H1 (cell line): Measurements from ENCODE around the gene VPS54. TPM values are rescaled to one million over a fixed set of nuclear protein-coding genes. Genes with fewer than 3 reads are reported as not detected.

Source experiments
- CEBPB ChIP-seq: IDR thresholded peaks from 2 replicates; pipeline ENCODE4 v1.6.1; 2012; ENCODE audit warnings: low read depth, low read length
- CHD1 ChIP-seq: IDR thresholded peaks from 2 replicates; pipeline ENCODE4 v1.6.1; 2012; ENCODE audit warnings: low read depth, low read length, improper control_type of control experiment
- CHD2 ChIP-seq: IDR thresholded peaks from 2 replicates; pipeline ENCODE4 v1.6.1; 2012; ENCODE audit warnings: low read length, improper control_type of control experiment
- CREB1 ChIP-seq: IDR thresholded peaks from 2 replicates; pipeline ENCODE4 v1.6.1; 2012; ENCODE audit warnings: inconsistent platforms
- EZH2 ChIP-seq: fragments of 200-600 bp; sonication (generic); IDR thresholded peaks from 2 replicates; pipeline ENCODE4 v1.7.1; 2012; ENCODE audit warnings: low read depth, mild to moderate bottlenecking, moderate library complexity, low read length, inconsistent platforms; ENCODE audit not compliant: severe bottlenecking
- NRF1 ChIP-seq: IDR thresholded peaks from 2 replicates; pipeline ENCODE4 v1.6.1; 2011; ENCODE audit warnings: mild to moderate bottlenecking, low read depth, low read length, improper control_type of control experiment
- PHF8 ChIP-seq: fragments of 200-600 bp; sonication (generic); conservative IDR thresholded peaks from 2 replicates; pipeline ENCODE4 v1.7.1; 2012; ENCODE audit warnings: low read depth, mild to moderate bottlenecking, inconsistent platforms, low read length, moderate library complexity
- RBBP5 ChIP-seq: IDR thresholded peaks from 2 replicates; pipeline ENCODE4 v1.7.1; 2012; ENCODE audit warnings: low read depth, mild to moderate bottlenecking, inconsistent platforms, low read length, moderate library complexity, borderline replicate concordance
- SP2 ChIP-seq: IDR thresholded peaks from 2 replicates; pipeline ENCODE4 v1.6.1; 2012; ENCODE audit warnings: mild to moderate bottlenecking, low read length, inconsistent platforms
- SRF ChIP-seq: IDR thresholded peaks from 2 replicates; pipeline ENCODE4 v1.6.1; 2011; ENCODE audit warnings: mild to moderate bottlenecking, low read depth, low read length, moderate library complexity
- TAF7 ChIP-seq: optimal IDR thresholded peaks from 2 replicates; pipeline ENCODE3; 2011; ENCODE audit warnings: low read depth, mild to moderate bottlenecking, inconsistent platforms, low read length, moderate library complexity, borderline replicate concordance
- TCF12 ChIP-seq: IDR thresholded peaks from 2 replicates; pipeline ENCODE4 v1.6.1; 2011; ENCODE audit warnings: low read depth, mild to moderate bottlenecking, low read length
- polyA plus RNA-seq, 7 experiments: library from polyadenylated mRNA; depleted of rRNA in 3 of 7; stranded (reverse) in 5 of 7; unstranded in 2 of 7; fragments of >200 nt in 5 of 7; fragments of 200-250 nt in 2 of 7; gene quantifications; 1 replicate in 5 of 7; 2 replicates in 1 of 7; 4 replicates in 1 of 7; pipeline versions ENCODE4 v1.2.1 to v1.2.3, GENCODE V29; 2011 to 2013; ENCODE audit warnings: missing spikeins in 2 of 7, mixed read lengths in 2 of 7
- total RNA-seq: library from RNA; stranded (reverse); fragmentation: NEBNext Ultra II Directional; extraction: Animal tissue kit (Norgen Biotek cat#: 25700); gene quantifications from 2 replicates; pipeline ENCODE4 v1.2.1, GENCODE V29; 2021
- TF ChIP-seq, protein P1 (sequence below): fragments of 300-600 bp; sonication (generic); IDR thresholded peaks from 2 replicates; pipeline ENCODE4 v1.7.1; 2012; ENCODE audit warnings: low read length, moderate library complexity, mild to moderate bottlenecking, inconsistent platforms; ENCODE audit not compliant: insufficient replicate concordance

VPS54 gene
- total and polyA plus RNA-seq, 2 of the 8 experiments (the other 6 are each of a cell fraction or from before 2014, with no cell fraction given), result 3.6 to 13.2 TPM

GRCh38 chr2:64008434-64009009 is 10.7 kb downstream of the VPS54 start (continued):
- TF ChIP-seq, protein P1, sequence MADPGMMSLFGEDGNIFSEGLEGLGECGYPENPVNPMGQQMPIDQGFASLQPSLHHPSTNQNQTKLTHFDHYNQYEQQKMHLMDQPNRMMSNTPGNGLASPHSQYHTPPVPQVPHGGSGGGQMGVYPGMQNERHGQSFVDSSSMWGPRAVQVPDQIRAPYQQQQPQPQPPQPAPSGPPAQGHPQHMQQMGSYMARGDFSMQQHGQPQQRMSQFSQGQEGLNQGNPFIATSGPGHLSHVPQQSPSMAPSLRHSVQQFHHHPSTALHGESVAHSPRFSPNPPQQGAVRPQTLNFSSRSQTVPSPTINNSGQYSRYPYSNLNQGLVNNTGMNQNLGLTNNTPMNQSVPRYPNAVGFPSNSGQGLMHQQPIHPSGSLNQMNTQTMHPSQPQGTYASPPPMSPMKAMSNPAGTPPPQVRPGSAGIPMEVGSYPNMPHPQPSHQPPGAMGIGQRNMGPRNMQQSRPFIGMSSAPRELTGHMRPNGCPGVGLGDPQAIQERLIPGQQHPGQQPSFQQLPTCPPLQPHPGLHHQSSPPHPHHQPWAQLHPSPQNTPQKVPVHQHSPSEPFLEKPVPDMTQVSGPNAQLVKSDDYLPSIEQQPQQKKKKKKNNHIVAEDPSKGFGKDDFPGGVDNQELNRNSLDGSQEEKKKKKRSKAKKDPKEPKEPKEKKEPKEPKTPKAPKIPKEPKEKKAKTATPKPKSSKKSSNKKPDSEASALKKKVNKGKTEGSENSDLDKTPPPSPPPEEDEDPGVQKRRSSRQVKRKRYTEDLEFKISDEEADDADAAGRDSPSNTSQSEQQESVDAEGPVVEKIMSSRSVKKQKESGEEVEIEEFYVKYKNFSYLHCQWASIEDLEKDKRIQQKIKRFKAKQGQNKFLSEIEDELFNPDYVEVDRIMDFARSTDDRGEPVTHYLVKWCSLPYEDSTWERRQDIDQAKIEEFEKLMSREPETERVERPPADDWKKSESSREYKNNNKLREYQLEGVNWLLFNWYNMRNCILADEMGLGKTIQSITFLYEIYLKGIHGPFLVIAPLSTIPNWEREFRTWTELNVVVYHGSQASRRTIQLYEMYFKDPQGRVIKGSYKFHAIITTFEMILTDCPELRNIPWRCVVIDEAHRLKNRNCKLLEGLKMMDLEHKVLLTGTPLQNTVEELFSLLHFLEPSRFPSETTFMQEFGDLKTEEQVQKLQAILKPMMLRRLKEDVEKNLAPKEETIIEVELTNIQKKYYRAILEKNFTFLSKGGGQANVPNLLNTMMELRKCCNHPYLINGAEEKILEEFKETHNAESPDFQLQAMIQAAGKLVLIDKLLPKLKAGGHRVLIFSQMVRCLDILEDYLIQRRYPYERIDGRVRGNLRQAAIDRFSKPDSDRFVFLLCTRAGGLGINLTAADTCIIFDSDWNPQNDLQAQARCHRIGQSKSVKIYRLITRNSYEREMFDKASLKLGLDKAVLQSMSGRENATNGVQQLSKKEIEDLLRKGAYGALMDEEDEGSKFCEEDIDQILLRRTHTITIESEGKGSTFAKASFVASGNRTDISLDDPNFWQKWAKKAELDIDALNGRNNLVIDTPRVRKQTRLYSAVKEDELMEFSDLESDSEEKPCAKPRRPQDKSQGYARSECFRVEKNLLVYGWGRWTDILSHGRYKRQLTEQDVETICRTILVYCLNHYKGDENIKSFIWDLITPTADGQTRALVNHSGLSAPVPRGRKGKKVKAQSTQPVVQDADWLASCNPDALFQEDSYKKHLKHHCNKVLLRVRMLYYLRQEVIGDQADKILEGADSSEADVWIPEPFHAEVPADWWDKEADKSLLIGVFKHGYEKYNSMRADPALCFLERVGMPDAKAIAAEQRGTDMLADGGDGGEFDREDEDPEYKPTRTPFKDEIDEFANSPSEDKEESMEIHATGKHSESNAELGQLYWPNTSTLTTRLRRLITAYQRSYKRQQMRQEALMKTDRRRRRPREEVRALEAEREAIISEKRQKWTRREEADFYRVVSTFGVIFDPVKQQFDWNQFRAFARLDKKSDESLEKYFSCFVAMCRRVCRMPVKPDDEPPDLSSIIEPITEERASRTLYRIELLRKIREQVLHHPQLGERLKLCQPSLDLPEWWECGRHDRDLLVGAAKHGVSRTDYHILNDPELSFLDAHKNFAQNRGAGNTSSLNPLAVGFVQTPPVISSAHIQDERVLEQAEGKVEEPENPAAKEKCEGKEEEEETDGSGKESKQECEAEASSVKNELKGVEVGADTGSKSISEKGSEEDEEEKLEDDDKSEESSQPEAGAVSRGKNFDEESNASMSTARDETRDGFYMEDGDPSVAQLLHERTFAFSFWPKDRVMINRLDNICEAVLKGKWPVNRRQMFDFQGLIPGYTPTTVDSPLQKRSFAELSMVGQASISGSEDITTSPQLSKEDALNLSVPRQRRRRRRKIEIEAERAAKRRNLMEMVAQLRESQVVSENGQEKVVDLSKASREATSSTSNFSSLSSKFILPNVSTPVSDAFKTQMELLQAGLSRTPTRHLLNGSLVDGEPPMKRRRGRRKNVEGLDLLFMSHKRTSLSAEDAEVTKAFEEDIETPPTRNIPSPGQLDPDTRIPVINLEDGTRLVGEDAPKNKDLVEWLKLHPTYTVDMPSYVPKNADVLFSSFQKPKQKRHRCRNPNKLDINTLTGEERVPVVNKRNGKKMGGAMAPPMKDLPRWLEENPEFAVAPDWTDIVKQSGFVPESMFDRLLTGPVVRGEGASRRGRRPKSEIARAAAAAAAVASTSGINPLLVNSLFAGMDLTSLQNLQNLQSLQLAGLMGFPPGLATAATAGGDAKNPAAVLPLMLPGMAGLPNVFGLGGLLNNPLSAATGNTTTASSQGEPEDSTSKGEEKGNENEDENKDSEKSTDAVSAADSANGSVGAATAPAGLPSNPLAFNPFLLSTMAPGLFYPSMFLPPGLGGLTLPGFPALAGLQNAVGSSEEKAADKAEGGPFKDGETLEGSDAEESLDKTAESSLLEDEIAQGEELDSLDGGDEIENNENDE, result no peak
- TF ChIP-seq TAF7, result no peak
- no peak for TF ChIP-seq CHD1
- no peak for TF ChIP-seq CEBPB
- no peak for TF ChIP-seq CREB1
- no peak for TF ChIP-seq TCF12
- no peak for TF ChIP-seq SP2
- TF ChIP-seq EZH2, result no peak
- no peak for TF ChIP-seq SRF
- TF ChIP-seq RBBP5, result no peak
- no peak for TF ChIP-seq CHD2
- TF ChIP-seq NRF1, result no peak
- TF ChIP-seq PHF8, result no peak
